NAMALWA (cell line): Measurements from ENCODE around the gene GPR15LG.
"Not testable (repeated sequence)": the region's sequence is repeated elsewhere in the genome, so short reads cannot be mapped to it uniquely, and the experiment has no call there.

Experiments
- DNase-seq: peaks from one replicate; pipeline ENCODE4 v3.0.0-alpha.2; 2015; ENCODE audit warnings: low spot score

Gene GPR15LG

DNA sequence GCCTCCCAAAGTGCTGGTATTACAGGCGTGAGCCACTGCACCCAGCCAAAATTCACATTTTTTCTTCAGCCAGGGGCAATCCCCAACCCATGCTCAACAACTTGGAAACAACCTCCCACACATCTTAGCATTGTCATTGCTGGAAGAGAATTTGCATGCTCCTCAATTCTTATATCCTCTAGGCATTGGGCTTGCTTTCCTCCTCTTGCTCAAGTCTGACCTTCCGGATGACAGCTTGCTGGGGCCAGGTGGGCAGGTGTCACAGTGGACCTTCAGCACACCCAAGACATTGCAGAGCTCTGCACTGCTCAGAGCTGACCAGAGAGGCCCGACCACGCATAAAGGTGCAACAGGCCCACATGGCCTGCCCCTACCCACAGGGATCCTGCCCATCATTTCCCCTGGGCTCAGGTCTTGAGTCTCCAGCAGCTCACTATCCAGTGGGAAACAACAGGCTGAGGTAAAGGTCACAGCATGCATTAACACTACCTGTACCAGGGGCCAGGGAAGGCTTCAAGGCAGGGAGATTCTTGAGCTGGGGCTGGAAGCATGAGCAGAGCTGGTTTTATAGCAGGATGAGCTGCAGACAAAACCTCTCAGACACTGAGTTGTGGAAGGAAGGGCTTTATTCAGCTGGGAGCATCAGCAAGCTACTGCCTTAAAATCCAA, 6.8 kb upstream of the GPR15LG start:
- DNase-seq, result no peak

DNA sequence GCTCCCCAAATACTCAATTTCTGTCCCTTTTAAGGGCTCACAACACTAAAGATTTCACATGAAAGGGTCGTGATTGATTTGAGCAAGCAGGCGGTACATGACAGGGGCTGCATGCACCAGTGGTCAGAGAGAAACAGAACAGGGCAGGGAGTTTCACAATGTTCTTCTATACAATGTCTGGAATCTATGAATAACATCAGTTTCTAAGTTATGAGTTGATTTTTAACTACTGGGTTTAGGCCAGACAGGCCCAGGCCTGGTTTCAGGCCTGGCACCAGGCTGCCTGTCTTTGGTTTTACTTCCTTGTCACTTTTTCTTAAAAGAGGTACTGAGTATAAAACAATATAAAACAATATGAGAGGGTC, 6.3 kb upstream of the GPR15LG start:
- not testable (repeated sequence) for DNase-seq

DNA sequence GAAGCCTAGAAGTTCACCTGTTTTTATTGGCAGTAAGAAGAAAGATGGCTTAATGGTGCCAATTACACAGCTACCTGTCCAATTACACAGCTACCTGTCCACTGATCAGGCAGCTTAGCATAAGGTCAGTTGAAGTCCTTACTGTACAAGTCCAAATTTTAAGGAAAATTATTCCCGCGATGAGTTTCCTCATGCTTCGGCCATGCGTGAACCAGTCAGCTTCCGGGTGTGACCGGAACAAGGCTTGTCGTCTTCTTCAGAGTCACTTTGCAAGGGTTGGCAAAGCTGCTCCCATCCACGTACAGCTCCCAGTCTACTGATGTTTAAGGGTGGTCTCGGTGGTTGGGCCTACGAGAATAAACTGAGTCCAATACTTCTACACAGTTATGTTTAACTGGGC, 5.2 kb upstream of the GPR15LG start:
- not testable (repeated sequence) for DNase-seq

GRCh38 chr10:84171237-84171636, 2.4 kb upstream of the GPR15LG start:
- not testable (repeated sequence) for DNase-seq

- not testable (repeated sequence) for DNase-seq
Measured at GRCh38 chr10:84171700-84172466, 1.7 kb upstream of the GPR15LG start.

DNA sequence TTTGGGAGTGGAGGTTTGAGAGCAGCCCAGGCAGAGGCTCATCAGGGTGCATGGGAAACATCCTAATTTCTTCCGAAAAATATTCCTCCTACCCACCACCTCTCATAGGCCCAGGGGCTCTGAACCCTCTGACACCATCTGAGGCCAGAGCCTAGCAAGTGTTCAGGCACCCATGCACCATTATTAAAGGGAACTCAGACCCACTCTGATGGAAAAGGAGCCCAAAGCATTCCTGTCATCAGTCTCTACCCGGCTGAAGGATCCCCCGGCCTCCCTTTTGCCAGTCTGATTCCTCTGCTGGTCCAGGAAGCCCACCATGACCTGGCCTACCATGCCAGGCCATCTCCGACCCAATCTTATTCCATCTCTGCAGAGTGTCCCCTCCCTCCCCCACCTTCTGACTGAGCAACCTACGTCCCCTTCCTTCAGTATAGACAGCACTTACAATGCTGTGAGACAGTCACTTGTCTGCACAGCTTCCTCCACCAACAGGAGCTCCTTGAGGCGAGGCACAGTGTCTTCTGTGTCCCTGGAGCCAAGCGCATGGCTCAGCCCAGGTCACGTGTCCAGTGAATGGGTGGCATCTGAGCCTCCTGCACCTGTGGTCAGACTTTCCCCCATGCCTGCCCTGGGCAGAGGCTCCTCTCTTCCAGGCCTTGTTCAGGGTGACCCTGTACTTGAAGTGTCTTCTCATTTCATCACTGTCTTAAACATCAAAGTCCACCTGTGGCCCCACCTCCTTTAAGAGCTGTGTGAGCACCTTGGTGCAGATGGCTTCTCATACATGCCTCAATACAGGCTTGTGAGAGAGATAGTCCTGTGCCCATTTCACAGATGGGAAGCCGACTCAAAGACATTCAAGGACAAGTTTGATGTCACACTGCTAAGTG, 889 bp upstream of the GPR15LG start:
- DNase-seq, result no peak

DNA sequence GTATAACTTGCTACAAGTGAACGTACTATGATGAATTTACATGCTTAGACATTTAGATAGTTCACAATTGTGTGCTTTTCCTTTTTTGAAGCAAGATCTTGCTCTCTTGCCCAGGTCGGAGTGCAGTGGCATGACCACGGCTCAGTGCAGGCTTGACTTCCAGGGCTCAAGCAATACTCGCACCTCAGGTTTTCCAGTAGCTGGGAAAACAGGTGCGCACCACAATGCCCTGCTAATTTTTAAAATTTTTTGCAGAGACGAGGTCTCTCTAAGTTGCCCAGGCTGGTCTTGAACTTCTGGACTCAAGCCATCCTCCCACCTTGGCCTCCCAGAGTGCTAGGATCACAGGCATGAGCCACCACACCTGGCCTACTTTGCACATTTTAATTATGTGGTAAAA, 1.8 kb downstream of the GPR15LG start:
- no peak for DNase-seq

- no peak for DNase-seq
Measured at GRCh38 chr10:84176351-84176750, 2.8 kb downstream of the GPR15LG start.

DNA sequence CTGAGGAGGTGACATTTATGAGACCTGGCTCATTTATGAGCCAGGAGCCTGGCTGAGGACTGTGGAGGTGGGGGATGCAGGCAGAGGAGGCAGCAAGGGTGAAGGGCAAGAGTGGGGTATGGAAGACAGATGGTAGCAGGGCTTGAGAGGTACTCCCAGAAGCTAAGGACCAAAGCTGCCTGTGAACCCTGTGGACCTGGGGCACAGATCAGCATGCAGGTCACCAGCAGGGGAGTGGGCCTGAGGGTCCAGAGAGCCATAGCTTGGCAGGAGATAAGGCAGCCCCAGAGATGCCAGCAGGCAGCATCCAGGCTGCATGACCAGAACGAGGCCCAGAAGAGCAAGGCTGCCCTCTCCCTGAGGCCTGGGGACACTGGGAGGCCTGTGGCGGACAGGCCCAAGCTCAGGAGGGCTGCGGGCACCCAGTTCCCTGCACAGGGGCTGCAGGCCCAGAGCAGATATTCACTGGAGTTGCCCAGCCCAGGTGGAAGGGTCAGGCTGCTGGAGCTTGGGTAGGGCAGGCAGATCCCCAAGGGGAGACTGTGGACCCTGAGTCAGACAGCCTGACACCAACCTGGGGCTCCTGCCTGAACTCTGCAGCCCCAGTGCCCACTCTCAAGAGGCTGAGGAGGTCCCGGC, 3.4 kb downstream of the GPR15LG start:
- DNase-seq, result no peak

- DNase-seq, result peak; percentile 37
Measured at GRCh38 chr10:84177541-84178141, 4.0 kb downstream of the GPR15LG start.

GRCh38 chr10:84178160-84178609, 4.6 kb downstream of the GPR15LG start:
- no peak for DNase-seq

DNA sequence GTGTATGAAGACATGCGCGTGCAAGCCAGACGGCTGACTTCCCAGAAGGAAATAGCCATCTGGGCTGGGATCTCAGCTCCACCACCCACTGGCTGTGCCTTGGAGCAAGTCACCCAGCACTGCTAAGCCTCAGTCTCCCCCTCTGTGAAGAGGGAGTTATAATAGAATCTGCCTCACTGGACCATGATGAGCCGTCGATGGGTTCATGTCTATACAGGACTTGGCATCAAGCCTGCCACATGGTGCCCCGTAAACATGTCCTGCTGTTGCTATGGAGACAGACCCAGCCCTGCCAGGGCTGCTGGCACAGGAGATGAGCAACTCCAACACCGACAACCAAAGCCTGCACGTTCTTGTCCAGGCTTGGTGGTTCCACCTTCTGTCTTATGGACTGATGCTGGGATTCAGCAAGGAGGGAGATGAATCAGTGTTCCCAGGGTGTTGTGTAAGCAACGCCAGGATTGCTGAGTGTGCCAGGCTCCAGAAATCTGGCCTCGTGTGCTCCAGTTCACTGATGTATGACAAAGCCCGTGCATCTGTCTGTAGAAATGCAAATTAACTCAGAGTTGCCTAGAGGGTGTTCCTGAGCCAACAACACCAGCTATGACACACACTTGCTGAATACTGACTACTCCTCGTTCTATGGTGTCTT, 5.6 kb downstream of the GPR15LG start:
- peak; percentile 91 for DNase-seq

GRCh38 chr10:84180386-84180785, 6.8 kb downstream of the GPR15LG start:
- not testable (repeated sequence) for DNase-seq

DNA sequence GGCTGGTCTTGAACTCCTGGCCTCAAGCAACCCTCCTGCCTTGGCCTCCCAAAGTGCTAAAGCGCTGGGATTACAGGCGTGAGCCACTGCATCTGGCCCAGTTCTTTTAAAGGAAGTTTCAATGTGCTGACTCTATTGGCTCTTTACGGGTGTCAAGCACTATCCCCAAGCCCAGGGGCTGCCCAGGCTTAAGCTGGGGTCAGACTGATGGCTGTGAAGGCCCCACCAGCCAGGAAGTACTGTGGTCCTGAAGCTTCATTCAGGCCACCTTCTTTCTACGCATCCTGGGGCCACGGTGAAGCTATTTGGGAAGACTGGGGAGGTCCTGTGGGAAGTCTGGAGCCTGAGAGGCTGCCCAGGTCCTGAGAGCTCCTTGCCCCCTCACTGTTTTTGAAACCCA, 8.0 kb downstream of the GPR15LG start:
- no peak for DNase-seq

DNA sequence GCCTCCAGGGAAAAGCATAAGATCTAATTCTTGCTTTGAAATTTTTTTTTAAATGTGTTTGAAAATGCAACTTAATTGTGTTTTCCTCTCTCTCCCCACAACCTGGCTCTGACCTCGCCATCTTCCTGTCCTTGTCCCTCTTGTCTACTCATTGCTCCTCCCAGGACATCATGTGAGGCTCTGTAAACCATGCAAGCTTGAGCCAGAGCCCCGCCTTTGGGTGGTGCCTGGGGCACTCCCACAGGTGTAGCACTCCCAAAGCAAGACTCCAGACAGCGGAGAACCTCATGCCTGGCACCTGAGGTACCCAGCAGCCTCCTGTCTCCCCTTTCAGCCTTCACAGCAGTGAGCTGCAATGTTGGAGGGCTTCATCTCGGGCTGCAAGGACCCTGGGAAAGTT, 10.9 kb downstream of the GPR15LG start:
- no peak for DNase-seq

DNA sequence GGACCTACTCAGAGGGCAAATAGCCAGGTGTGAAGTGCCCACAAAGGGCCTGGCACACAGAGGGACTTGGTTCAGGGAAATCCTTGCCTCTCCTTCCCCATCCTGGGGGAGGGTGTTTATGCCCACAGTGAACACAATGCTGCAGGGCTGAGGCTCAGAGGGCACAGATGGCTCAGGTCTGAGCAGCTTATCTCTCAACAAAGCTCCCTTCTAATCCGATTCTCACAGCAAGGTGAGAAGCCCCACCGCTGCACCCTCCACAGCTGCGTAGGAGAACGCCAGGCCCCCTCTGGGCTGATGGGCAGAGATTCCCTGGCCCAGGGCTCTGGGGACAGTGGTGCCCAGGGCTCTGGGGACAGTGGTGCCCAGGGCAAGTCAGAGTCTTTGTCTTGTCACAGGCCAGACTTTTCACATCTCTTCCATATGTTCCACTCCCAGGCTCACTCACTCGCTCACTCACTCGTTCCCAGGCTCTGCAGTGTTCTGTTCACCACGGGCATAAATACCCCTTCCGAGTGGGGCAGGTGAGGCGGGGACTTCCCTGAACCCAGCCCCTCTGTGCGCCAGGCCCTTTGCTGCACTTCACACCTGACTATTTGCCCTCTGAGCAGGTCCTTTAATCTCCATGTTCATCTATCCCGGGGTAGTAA, 12.1 kb downstream of the GPR15LG start:
- no peak for DNase-seq

- DNase-seq, result no peak
Measured at GRCh38 chr10:84188815-84189214, 15.2 kb downstream of the GPR15LG start.

- no peak for DNase-seq
Measured at GRCh38 chr10:84190621-84191020, 17.0 kb downstream of the GPR15LG start.

GRCh38 chr10:84191106-84191505, 17.5 kb downstream of the GPR15LG start:
- no peak for DNase-seq

GRCh38 chr10:84193327-84193726, 19.7 kb downstream of the GPR15LG start:
- no peak for DNase-seq
